ENCODE measurements around the gene CYP3A7. TPM values are rescaled to one million over a fixed set of nuclear protein-coding genes. Genes with fewer than 3 reads are reported as not detected.

Gene CYP3A7
- total and polyA plus RNA-seq, 5 donors from 2014 or later, result not detected

DNA sequence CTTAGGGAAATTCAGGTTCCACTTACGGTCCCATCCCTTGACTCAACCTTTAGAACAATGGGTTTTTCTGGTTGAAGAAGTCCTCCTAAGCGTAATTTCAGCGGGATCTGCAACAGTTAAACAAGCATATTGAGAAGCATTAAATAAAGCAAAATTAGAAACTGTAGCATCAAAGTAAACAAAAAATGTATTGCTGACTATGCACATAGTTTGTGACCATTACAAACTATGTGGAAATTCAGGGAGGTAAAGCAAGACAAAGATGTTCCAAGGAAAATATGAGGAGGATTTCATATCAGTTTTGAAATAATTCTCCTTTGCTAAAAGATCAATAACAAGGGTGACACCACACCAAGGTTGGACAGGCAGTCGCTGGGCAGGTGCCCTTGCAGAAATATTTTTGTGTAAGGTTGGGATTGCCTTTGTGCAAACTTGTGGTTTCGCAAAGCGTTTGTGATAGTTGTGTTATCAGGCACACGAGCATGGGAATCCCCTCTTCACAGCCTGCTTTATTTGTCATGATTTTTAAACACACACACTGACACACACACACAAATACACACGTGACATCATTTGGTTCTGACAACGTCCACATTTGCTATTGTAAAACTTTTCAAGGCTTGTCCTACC lies 49.8 kb downstream of the CYP3A7 start:
- no peak overlapping the region for H3K4me3 ChIP-seq (ENCODE audit: low read depth, low read length)
- no peak overlapping the region for H3K27ac ChIP-seq (ENCODE audit: insufficient read depth, low read length, poor library complexity, severe bottlenecking)
- Mint-ChIP-seq H3K4me3 (no peak overlapping the region), H3K27me3 (peaks cover 15% of the 10 kb centered on the region), H3K9me3 (peaks cover 1 to 15% (median 3%) of the 10 kb centered on the region in 7 donors), H3K4me1 (peaks cover 0 to 7% (median under 1%) of the 10 kb centered on the region in 4 donors), H3K36me3 (peaks cover 18% of the 10 kb centered on the region), H3K27ac (no peak overlapping the region)
- H3K27me3 ChIP-seq (ENCODE audit: control insufficient read depth, insufficient read depth, low read length), result no peaks in the 10 kb centered on the region
- H3K36me3 ChIP-seq (ENCODE audit: control insufficient read depth, insufficient read depth, low read length), result no peaks in the 10 kb centered on the region
- ATAC-seq (ENCODE audit: low read depth in 2 of 2), result no peak
- no peaks in the 10 kb centered on the region for H3K9me3 ChIP-seq (ENCODE audit: control insufficient read depth in 2 of 2, low read length in 2 of 2)
- DNase-seq, result no peak
- no peaks in the 10 kb centered on the region for H3K4me1 ChIP-seq (ENCODE audit: control insufficient read depth, insufficient read depth, low read length, poor library complexity, severe bottlenecking)

- DNase-seq (no peak), ATAC-seq (ENCODE audit: low read depth in 2 of 2) (no peak)
- H3K9me3 Mint-ChIP-seq, result peaks cover 0 to 9% (median 0%) of the 10 kb centered on the region in 7 donors
- H3K4me3 Mint-ChIP-seq, result no peak within 1 kb of the TSS
- peaks cover 5% of the 10 kb centered on the region for H3K4me1 ChIP-seq (ENCODE audit: control insufficient read depth, insufficient read depth, low read length, poor library complexity, severe bottlenecking)
- H3K36me3 ChIP-seq (ENCODE audit: control insufficient read depth, insufficient read depth, low read length), result no peaks in the 10 kb centered on the region
- H3K36me3 Mint-ChIP-seq, result peaks cover 22% of the 10 kb centered on the region
- peaks cover 7 to 20% (median 11%) of the 10 kb centered on the region in 4 donors for H3K4me1 Mint-ChIP-seq
- no peaks in the 10 kb centered on the region for H3K27me3 ChIP-seq (ENCODE audit: control insufficient read depth, insufficient read depth, low read length)
- H3K27ac Mint-ChIP-seq, result no peak within 1 kb of the TSS
- no peaks in the 10 kb centered on the region for H3K9me3 ChIP-seq (ENCODE audit: control insufficient read depth in 2 of 2, low read length in 2 of 2)
- H3K4me3 ChIP-seq (ENCODE audit: low read depth, low read length), result no peak within 1 kb of the TSS
- H3K27me3 Mint-ChIP-seq, result peaks cover 4% of the 10 kb centered on the region
- H3K27ac ChIP-seq (ENCODE audit: insufficient read depth, low read length, poor library complexity, severe bottlenecking), result no peak within 1 kb of the TSS
Observed at GRCh38 chr7:99679400-99680191, 55.4 kb downstream of the CYP3A7 start, which contains the start of gene CYP3A5. TSS of gene CYP3A5 (minus strand) at chr7:99679996. CDS start at chr7:99679896, 100 bp downstream.

DNA sequence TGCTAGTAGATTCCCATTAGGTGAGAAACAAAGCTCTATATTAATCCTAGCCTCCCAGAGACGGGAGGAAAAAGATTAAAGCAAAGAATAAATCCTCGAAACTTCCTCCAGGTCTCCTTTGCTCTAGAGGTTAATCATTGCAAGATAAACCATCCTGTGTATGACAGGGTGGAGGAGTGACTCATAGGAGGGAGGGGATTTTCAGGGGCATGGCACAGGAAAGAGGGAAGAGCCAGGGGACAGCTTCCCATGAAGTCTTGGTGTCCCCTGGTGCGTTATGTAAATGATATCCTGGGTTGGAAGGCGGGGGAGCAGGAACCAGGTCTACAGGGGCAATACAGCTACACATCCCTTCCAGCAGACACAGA lies 56.0 kb downstream of the CYP3A7 start:
- Histone ChIP-seq H3K27me3 (ENCODE audit: control insufficient read depth, insufficient read depth, low read length) (no peaks in the 10 kb centered on the region), H3K4me3 (ENCODE audit: low read depth, low read length) (no peak overlapping the region), H3K27ac (ENCODE audit: insufficient read depth, low read length, poor library complexity, severe bottlenecking) (no peak overlapping the region), H3K4me1 (ENCODE audit: control insufficient read depth, insufficient read depth, low read length, poor library complexity, severe bottlenecking) (peaks cover 6% of the 10 kb centered on the region), H3K9me3 (ENCODE audit: control insufficient read depth in 2 of 2, low read length in 2 of 2) (no peaks in the 10 kb centered on the region), H3K36me3 (ENCODE audit: control insufficient read depth, insufficient read depth, low read length) (no peaks in the 10 kb centered on the region)
- peaks cover 22% of the 10 kb centered on the region for H3K36me3 Mint-ChIP-seq
- H3K4me3 Mint-ChIP-seq, result no peak overlapping the region
- H3K4me1 Mint-ChIP-seq, result peaks cover 9 to 24% (median 13%) of the 10 kb centered on the region in 4 donors
- peaks cover 0 to 9% (median 0%) of the 10 kb centered on the region in 7 donors for H3K9me3 Mint-ChIP-seq
- H3K27ac Mint-ChIP-seq, result no peak overlapping the region
- peaks cover 4% of the 10 kb centered on the region for H3K27me3 Mint-ChIP-seq
- DNase-seq, result no peak
- ATAC-seq (ENCODE audit: low read depth in 2 of 2), result no peak

DNA sequence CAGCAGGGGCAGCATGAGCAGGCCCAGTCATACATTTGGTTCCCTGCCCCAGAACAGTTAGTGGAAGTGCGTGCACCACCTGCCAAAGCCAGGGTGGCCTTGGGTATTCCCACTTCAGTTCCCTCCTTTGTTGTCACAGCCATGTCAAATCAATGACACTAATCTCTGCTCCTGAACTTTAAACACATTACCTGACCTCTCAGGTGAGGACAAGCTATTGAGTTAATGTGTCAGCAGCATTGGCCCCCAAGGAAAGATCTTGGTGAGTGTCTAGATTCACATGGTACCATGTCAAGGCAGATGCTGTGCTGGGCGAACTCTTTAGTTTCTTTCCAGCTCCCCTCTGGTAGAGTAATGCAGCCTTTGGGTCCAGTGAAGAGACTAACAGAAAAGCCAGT lies 57.3 kb downstream of the CYP3A7 start:
- Histone ChIP-seq H3K4me1 (ENCODE audit: control insufficient read depth, insufficient read depth, low read length, poor library complexity, severe bottlenecking) (peaks cover 6% of the 10 kb centered on the region), H3K36me3 (ENCODE audit: control insufficient read depth, insufficient read depth, low read length) (no peaks in the 10 kb centered on the region), H3K4me3 (ENCODE audit: low read depth, low read length) (no peak overlapping the region), H3K27me3 (ENCODE audit: control insufficient read depth, insufficient read depth, low read length) (no peaks in the 10 kb centered on the region), H3K27ac (ENCODE audit: insufficient read depth, low read length, poor library complexity, severe bottlenecking) (no peak overlapping the region), H3K9me3 (ENCODE audit: control insufficient read depth in 2 of 2, low read length in 2 of 2) (no peaks in the 10 kb centered on the region)
- Mint-ChIP-seq H3K27ac (no peak overlapping the region), H3K36me3 (peaks cover 20% of the 10 kb centered on the region), H3K27me3 (peaks cover 4% of the 10 kb centered on the region), H3K4me1 (peaks cover 7 to 27% (median 13%) of the 10 kb centered on the region in 4 donors), H3K9me3 (peaks cover 0 to 5% (median 0%) of the 10 kb centered on the region in 7 donors), H3K4me3 (no peak overlapping the region)
- no peak for ATAC-seq (ENCODE audit: low read depth in 2 of 2)
- no peak for DNase-seq

DNA sequence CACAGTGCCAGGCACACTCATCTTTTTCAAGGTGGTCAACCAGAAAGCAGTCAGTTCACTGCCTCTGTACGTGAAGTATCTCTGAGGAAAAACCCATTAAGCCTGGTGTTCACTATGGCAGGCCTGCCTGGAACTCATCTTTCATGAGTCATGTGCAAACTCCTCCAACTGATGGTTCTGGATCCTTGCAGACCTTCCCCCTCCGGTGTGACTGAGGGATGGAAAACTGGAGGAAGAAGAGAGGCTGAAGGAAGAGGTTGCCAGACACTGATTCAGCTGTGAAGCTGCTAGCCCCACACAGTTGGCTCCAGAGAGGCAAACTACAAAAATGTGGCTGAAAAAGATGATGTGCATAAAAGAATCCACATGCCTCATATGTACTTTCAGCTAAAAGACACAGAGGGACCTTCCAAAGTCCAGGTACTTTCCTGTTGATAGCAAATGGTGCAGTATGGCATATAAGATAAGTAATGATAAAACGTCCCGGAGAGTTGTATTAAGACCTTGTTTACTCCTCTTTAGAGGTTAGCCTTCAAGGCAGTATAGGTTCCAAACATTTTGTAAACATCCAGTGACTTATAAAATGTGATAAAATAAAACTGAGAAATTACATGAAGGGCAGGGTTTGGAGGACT lies 57.9 kb downstream of the CYP3A7 start:
- Mint-ChIP-seq H3K4me1 (peaks cover 7 to 30% (median 14%) of the 10 kb centered on the region in 4 donors), H3K27me3 (peaks cover 4% of the 10 kb centered on the region), H3K36me3 (peaks cover 15% of the 10 kb centered on the region), H3K4me3 (no peak overlapping the region), H3K27ac (no peak overlapping the region), H3K9me3 (peaks cover 0 to 5% (median 0%) of the 10 kb centered on the region in 7 donors)
- H3K9me3 ChIP-seq (ENCODE audit: control insufficient read depth in 2 of 2, low read length in 2 of 2), result no peaks in the 10 kb centered on the region
- DNase-seq (no peak), ATAC-seq (ENCODE audit: low read depth in 2 of 2) (no peak)
- no peak overlapping the region for H3K4me3 ChIP-seq (ENCODE audit: low read depth, low read length)
- no peak overlapping the region for H3K27ac ChIP-seq (ENCODE audit: insufficient read depth, low read length, poor library complexity, severe bottlenecking)
- no peaks in the 10 kb centered on the region for H3K27me3 ChIP-seq (ENCODE audit: control insufficient read depth, insufficient read depth, low read length)
- H3K36me3 ChIP-seq (ENCODE audit: control insufficient read depth, insufficient read depth, low read length), result no peaks in the 10 kb centered on the region
- H3K4me1 ChIP-seq (ENCODE audit: control insufficient read depth, insufficient read depth, low read length, poor library complexity, severe bottlenecking), result peaks cover 6% of the 10 kb centered on the region

GRCh38 chr7:99674995-99675742 lies 59.8 kb downstream of the CYP3A7 start:
- H3K27ac ChIP-seq (ENCODE audit: insufficient read depth, low read length, poor library complexity, severe bottlenecking), result no peak overlapping the region
- no peak for ATAC-seq (ENCODE audit: low read depth in 2 of 2)
- no peaks in the 10 kb centered on the region for H3K36me3 ChIP-seq (ENCODE audit: control insufficient read depth, insufficient read depth, low read length)
- no peaks in the 10 kb centered on the region for H3K27me3 ChIP-seq (ENCODE audit: control insufficient read depth, insufficient read depth, low read length)
- Mint-ChIP-seq H3K4me3 (peak overlapping the region in 1 of 4 donors; percentile 72), H3K36me3 (peaks cover 7% of the 10 kb centered on the region), H3K27ac (peak overlapping the region in 2 of 3 donors; percentile 58 to 81), H3K4me1 (peaks cover 7 to 30% (median 13%) of the 10 kb centered on the region in 4 donors), H3K27me3 (no peaks in the 10 kb centered on the region), H3K9me3 (peaks cover 0 to 1% (median 0%) of the 10 kb centered on the region in 7 donors)
- no peak overlapping the region for H3K4me3 ChIP-seq (ENCODE audit: low read depth, low read length)
- DNase-seq, result peak in 1 of 3 donors; percentile 19
- peaks cover 6% of the 10 kb centered on the region for H3K4me1 ChIP-seq (ENCODE audit: control insufficient read depth, insufficient read depth, low read length, poor library complexity, severe bottlenecking)
- H3K9me3 ChIP-seq (ENCODE audit: control insufficient read depth in 2 of 2, low read length in 2 of 2), result no peaks in the 10 kb centered on the region

DNA sequence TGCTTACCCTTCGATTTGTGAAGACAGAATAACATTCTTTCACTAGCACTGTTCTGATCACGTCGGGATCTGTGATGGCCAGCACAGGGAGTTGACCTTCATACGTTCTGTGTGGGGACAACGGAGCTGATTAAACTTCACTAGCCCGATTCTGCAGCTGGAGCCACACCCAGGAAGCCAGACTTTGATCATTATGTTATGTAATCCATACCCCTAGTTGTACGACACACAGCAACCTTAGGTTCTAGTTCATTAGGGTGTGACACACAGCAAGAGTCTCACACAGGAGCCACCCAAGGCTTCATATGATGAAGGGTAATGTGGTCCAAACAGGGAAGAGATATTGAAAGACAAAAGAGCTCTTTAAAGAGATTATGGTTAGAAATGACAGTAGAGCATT lies 62.4 kb downstream of the CYP3A7 start:
- Histone ChIP-seq H3K27ac (ENCODE audit: insufficient read depth, low read length, poor library complexity, severe bottlenecking) (no peak overlapping the region), H3K9me3 (ENCODE audit: control insufficient read depth in 2 of 2, low read length in 2 of 2) (no peaks in the 10 kb centered on the region), H3K36me3 (ENCODE audit: control insufficient read depth, insufficient read depth, low read length) (peaks cover 3% of the 10 kb centered on the region), H3K4me1 (ENCODE audit: control insufficient read depth, insufficient read depth, low read length, poor library complexity, severe bottlenecking) (peaks cover 6% of the 10 kb centered on the region), H3K4me3 (ENCODE audit: low read depth, low read length) (no peak overlapping the region), H3K27me3 (ENCODE audit: control insufficient read depth, insufficient read depth, low read length) (no peaks in the 10 kb centered on the region)
- Mint-ChIP-seq H3K4me1 (peaks cover 7 to 30% (median 13%) of the 10 kb centered on the region in 4 donors), H3K9me3 (no peaks in the 10 kb centered on the region), H3K36me3 (peaks cover 5% of the 10 kb centered on the region), H3K27me3 (no peaks in the 10 kb centered on the region), H3K4me3 (no peak overlapping the region), H3K27ac (peak overlapping the region in 1 of 3 donors; percentile 39)
- DNase-seq (no peak), ATAC-seq (ENCODE audit: low read depth in 2 of 2) (no peak)
